GM18526 (cell line): ENCODE data around the gene WNT16.

ENCODE experiments used
- POLR2A ChIP-seq: IDR thresholded peaks from 3 replicates; pipeline ENCODE4 v1.6.1; 2011; ENCODE audit not compliant: insufficient read length; ENCODE audit errors: extremely low read depth

The WNT16 gene

DNA sequence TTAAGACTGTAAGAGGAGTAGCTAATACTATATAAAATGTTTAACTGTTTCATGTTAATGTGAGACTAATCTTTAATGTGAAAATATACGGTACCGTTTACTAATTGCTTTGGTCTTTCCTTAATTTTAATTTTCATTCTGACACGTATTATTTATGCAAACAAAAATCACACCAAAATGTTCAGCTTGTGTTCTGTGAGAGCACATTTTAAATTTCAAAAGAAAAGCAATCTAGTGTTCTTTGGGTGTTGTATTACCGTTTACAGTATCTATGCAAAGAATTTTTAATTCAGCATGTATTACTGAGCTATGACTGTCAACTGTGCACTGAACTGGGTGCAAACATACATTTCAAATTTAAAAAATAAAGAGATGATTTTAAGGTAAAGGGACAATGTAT is 2.2 kb downstream of the WNT16 start:
- TF ChIP-seq POLR2A, result no peak

DNA sequence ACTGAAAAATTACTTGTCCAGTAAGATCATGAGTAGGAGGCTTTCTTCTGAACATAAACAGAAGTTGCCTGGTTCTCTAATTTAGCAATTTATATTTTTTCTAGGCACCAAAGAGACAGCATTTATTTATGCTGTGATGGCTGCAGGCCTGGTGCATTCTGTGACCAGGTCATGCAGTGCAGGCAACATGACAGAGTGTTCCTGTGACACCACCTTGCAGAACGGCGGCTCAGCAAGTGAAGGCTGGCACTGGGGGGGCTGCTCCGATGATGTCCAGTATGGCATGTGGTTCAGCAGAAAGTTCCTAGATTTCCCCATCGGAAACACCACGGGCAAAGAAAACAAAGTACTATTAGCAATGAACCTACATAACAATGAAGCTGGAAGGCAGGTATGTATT is 2.8 kb downstream of the WNT16 start:
- no peak for TF ChIP-seq POLR2A

DNA sequence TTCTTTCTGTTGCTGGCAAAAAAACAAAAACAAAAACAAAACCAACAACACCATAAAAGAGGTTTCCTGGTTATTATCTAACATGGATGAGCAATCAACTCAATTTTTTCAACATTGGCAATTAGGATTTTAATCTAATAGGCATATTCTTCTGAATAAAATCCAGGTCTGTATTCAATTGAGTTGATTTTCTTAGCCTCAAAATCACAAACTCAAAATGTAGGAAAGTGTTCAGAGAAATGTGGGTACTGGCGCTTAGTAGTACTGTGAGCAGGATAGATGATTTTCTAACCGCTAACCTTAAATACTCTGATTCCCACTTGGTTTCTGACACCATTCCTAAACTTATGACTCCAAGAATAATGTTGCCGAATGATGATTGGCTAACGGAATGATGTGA is 5.6 kb downstream of the WNT16 start:
- TF ChIP-seq POLR2A, result no peak

GRCh38 chr7:121334875-121335648 is 6.3 kb downstream of the WNT16 start:
- TF ChIP-seq POLR2A, result no peak

DNA sequence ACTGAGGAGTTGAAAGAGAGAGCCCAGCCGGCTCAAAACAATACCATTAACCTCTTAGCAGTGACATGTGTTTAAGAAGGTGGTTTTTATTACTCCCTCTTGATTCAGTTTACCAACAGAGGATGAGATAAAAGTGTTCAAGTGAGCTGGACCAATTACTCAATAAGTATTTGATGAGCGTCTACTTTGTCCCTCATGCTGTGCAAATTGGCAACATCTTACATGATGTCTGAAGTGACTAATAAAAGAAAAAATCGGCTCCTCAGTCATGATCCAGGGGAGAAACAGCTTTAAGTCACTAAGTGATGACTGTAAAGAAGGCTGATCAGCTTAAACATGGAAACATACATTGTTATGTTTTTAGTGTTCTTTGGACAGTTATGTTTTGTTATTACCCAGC is 7.8 kb downstream of the WNT16 start:
- no peak for TF ChIP-seq POLR2A

DNA sequence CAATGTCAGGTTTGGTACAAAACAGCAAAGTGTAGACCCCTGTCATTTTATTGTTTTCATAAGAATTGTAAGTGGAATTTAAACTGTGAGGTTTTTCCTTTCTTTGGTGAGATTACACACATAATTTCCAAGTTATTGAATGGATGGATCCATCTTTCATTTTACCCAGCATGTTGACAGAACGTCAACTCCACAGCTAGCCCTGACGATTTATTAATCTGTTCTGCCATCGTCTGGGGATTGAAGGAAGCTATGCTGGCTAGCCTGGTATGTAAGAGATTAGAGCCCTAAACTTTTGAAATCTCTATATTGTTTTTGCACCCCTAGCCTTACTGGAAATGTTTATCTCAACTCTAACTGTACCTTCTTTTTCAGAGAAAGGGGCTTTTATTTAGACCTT is 8.6 kb downstream of the WNT16 start:
- no peak for TF ChIP-seq POLR2A

- TF ChIP-seq POLR2A, result no peak
Measured at GRCh38 chr7:121339082-121339481, 10.3 kb downstream of the WNT16 start.

DNA sequence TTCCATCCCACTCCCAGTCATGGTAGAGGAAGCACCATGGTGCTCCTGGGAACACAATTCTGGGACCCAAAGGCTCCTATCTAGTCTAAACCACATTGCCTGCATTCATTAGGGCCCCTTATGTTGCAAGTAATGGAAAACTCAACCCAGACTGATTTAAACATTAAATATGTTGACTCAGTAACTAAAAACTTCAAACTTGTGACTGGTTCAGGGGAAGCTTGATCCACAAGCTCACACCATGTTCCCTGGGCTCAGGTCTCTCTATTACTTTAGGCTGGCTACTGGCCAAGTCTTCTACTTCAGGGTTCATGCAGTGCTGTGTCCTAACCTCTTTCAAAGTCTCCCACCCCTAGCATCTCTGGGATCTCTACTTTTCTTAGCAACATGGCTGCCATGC is 13.1 kb downstream of the WNT16 start:
- no peak for TF ChIP-seq POLR2A

DNA sequence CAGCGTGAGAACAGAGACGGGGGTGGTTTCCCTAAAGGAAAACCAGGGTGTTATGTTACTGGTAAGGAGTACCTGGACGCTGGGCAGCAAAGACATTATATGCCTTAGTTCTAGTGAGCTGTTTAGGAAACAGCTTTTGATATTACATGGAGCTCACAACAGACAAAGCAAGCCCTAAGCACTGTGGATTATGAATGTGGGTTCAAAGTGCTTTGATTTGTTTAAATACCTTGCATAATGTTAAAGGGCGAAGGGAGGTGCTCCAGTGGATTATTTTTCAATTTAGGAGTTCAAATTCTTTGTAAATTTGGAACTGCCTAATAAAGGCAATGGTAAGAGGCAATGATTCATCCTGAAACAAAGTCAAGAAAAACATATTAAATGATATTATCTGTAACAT is 13.8 kb downstream of the WNT16 start:
- no peak for TF ChIP-seq POLR2A

DNA sequence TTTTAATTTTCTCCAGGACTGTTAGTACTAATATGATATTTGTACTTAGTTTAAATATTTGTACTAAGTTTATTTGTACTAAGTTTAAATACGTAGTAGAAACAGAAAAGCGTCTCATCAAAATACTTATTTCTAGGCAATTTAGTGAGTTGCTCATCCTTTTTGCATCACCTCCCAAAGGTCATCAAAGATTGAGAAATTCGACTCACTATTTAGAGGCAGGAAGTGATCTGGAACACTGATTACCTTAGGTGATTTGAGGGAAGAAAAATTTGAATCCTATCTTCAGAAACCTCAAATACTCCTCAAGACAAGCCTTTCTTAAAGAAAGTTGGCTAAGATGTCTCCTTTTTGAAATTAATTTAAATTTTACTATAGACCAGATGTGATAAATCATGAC is 14.5 kb downstream of the WNT16 start:
- no peak for TF ChIP-seq POLR2A

- TF ChIP-seq POLR2A, result no peak
Measured at GRCh38 chr7:121344093-121344492, 15.3 kb downstream of the WNT16 start.

DNA sequence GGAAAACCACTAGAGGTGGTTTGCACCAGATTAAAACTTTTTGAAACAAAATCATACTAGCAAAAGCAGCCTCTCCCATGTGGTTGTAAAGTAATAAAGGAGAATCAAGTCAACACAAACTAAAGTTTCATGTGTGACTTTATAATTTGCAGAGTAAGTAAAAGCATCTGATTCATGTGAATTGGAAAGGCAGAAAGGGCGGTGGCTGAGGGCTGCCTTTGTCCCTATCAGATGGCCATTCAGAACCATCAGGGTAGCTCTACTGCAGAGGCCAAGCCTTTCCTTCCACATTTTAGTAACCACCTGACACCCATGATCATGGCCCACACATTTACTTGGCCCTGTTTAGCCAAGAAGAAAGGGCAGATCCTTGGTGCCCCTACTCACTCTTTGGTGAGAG is 15.7 kb downstream of the WNT16 start:
- no peak for TF ChIP-seq POLR2A

DNA sequence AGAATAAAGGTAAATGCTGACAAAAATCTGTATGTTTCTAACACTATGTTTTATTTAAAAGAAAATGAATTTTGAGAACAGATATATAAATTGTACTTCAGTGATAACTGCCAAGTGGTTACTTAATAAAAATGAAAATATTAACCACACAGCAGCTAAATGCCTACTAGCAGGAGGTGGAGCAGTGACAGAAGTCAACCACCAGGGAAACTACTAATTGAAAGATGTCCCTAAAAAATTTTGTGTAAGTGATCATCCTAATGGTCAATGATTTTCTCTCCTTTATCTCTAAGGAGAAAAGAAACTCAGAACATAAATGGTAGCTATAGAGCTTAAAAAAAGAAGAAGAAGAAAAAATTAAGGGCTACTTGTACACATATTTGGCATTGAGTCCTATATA is 22.9 kb downstream of the WNT16 start:
- no peak for TF ChIP-seq POLR2A

DNA sequence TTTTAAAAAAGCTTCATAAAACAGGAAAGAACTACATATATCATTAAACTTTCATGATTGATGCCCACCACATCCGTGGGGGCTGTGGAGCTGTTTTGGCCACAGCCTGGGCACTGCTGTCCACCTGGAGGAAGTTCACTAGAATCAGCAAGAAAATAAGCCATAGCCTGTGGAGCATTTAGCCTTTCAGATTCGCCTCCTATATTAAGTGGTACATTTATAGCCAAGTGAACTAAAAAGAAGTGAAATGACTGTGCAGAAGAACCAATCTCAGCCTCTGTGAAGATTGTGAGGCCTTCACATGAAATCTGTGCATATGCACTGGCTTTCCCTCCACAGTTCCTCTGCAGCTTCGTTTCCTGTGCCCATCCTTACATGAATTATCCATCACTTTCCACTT is 23.5 kb downstream of the WNT16 start:
- TF ChIP-seq POLR2A, result no peak

DNA sequence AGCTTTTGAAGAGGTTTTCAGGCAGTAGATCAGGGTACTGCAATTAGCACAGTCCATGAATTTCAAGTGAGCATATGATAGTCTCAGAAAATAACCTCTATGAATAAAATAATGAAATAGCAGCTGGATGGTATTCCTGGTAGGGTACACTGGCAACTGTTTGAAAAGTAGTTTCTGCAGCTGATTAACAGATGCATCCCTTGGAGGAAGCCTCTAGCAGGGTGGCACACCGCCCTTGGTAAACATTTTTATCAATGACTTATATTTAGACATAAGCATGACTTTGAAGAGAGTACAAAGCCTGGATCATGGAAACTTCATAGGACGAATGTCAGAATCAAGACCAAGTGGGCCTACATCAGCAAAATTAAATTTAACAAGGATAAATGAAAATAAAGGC is 26.8 kb downstream of the WNT16 start:
- TF ChIP-seq POLR2A, result no peak

DNA sequence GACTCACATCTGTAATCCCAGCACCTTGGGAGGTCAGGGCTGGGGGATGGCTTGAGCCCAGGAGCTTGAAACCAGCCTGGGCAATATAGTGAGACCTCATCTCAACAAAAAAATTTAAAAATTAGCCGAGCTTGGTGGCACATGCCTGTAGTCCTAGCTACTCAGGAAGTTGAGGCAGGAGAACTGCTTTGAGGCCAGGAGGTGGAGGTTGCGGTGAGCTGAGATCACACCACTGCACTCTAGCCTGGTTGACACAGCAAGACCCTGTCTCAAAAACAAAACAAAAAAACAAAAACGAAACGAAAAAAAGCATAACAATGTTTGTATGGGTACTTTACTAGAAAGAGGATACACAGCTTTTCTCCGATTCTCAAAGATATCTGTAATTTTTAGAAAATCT is 31.8 kb downstream of the WNT16 start:
- no peak for TF ChIP-seq POLR2A

DNA sequence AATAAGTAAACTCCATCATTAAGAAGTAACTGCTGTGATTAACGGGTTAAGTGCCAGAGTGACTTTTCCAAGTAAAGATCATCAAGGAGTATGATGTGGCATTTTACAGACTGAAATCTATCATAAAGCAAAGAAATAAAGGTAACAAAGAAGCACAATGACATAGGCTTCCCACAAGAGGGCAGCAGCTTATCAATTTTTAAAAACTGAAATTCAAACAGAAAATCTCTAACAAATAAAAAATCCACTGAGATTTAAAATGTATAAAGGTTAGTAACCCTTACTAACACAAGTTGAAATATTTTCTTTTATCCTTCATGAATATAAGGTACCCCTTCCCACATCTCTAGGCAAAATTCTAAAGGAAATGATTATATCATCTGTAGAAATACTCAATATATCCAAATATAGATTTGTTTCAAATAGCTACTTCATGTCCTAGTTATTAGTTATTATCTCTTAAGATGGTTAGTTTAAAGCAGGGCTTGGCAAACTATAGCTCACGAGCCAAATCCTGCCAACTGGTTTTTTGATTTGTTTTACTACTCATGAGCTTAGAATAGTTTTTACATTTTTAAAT is 38.1 kb downstream of the WNT16 start:
- no peak for TF ChIP-seq POLR2A
